Epidermal melanocyte (primary cell): ENCODE data around the gene TSPOAP1.

Experiments used
- DNase-seq: peaks from one replicate; pipeline ENCODE4 v3.0.0; 2011; ENCODE audit warnings: low spot score; ENCODE audit not compliant: insufficient read length

Gene TSPOAP1

GRCh38 chr17:58304750-58305486 lies 23.7 kb downstream of the TSPOAP1 start:
- DNase-seq, result no peak

GRCh38 chr17:58303971-58304749 lies 24.4 kb downstream of the TSPOAP1 start:
- DNase-seq, result peak; percentile 69

DNA sequence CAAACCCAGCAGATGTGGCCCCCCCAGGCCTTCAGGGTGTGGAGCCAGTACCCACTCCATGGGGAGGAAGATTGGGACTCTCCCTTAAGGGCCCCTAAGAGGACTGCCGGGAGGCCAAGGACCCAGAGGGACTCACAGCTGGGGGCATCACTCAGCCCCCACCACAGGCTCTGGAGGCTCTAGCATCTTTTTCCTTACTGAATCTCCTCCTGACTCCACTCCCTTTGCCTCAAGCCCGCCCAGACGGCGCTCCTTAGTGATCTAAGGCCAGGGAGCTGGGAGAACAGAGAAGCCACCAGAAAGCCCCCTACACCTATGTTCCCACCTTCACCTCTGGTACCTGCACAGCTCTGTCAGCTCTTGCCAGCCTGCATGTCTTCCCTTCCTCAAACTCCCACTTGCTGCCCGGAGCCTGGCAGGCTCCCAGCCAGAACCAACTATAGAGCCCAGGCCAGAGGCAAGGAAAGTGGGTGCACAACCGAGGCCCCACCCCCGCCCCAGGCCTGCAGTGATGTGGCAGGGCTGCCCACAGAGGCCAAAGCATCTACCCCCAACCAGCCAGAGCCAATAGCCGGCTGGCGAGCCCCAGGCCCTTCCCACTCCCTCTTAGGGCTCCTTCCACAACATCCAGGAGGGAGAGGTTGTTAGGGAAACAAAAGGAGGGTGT lies 25.5 kb downstream of the TSPOAP1 start:
- DNase-seq, result no peak

DNA sequence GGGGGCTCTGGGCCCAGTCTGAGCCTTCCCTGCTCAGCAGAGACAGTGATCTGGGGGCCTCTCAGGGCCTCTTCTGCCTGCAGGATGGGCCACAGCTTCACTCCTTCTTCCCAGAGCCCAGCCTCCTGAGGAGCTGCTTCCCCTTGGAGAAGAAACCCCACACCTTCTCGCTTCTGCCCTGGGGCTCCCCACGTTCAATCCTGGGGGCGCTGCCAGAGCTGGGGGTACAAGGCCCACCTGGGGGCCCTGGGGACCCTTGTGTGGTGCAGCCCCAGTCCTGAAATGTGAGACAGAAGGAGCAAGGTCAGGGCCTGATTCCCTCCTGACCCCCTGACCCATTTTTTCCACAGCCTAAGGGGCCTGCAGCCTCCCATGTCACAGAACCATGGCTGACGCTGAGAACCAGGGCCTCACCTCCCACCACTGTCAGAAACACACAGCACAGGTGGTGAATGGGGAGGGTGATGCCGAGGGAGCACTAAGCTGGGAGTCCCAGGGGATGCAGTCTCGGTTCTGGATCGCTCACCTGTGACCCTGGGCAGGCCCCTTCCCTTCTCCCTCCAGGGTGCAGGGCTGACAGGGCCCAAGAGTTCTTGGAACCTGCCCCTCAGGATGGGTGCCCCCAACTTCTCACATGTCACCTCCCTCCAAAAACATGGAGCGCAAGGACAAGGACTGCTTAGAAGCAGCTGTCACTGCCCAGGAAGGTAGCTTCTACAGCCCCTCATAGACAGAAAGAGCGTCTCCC lies 26.2 kb downstream of the TSPOAP1 start:
- DNase-seq, result no peak

- DNase-seq, result no peak
Measured at GRCh38 chr17:58301504-58302150, 27.0 kb downstream of the TSPOAP1 start.

DNA sequence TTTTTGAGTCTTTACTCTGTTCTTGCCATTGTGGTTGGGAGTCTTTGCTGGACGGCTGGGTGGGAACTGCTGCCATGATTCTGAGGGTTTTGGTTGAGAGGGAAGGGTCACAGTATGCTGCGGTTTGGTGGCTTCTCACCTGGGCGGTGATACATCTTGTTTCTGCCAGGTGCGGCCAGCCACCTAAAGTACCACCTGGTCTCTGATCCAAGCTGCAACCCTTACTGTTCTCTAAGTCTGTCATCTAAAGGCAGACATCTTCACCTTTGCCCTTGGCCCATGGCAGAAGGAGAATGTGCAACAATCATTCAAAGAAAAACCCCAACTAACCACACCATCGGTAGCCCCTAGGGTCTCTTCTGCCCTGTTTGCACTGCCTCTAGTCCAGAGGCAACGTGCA lies 28.3 kb downstream of the TSPOAP1 start:
- no peak for DNase-seq

DNA sequence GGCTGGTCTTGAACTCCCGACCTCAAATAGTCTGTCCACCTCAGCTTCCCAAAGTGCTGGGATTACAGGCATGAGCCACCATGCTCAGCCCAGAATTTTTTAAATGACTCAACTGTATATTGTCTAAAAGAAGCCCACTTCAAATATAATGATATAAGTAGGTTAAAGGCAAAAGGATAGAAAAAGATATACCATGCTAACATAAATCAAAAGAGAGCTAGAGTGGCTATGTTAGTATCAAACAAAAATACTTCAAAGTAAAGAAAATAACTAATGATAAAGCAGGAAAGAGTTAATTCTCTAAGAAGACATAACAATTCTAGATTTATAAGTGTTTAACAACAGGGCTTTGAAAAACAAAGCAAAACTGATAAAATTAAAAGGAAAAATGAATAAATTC lies 34.6 kb downstream of the TSPOAP1 start:
- DNase-seq, result no peak

DNA sequence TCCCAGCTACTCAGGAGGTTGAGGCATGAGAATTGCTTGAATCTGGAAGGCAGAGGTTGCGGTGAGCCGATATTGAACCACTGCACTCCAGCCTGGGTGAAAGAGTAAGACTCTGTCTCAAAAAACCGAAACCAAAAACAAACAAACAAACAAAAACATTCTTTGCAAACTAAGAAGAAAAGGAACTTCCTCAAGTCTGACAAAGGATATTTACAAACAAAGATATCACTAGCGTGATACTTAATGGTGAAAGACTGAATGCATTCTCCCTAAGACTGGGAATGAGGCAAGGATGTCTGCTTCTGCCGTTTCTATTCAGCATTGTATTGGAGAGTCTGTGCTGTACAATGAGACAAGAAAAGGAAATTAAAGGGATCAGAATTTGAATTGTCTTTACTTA lies 37.3 kb downstream of the TSPOAP1 start:
- DNase-seq, result no peak

GRCh38 chr17:58289869-58290268 lies 38.7 kb downstream of the TSPOAP1 start:
- no peak for DNase-seq

DNA sequence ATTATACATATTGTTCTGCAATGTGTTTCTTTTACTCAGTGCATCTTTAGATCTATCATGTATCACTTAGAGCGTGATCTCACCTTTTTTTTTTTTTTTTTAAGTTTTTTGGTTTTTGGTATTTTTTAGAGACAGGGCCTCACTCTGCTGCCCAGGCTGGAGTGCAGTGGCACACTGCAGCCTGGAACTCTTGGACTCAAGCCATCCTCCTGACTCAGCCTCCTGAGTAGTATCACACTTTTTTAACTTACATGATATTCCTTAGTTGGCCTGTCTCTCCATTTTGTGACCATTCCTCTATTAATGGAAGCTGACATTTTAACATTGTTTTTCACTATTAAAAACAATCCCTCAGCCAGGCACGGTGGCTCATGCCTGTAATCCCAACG lies 43.2 kb downstream of the TSPOAP1 start:
- no peak for DNase-seq

GRCh38 chr17:58284613-58285421 lies 43.8 kb downstream of the TSPOAP1 start:
- peak; percentile 4 for DNase-seq

DNA sequence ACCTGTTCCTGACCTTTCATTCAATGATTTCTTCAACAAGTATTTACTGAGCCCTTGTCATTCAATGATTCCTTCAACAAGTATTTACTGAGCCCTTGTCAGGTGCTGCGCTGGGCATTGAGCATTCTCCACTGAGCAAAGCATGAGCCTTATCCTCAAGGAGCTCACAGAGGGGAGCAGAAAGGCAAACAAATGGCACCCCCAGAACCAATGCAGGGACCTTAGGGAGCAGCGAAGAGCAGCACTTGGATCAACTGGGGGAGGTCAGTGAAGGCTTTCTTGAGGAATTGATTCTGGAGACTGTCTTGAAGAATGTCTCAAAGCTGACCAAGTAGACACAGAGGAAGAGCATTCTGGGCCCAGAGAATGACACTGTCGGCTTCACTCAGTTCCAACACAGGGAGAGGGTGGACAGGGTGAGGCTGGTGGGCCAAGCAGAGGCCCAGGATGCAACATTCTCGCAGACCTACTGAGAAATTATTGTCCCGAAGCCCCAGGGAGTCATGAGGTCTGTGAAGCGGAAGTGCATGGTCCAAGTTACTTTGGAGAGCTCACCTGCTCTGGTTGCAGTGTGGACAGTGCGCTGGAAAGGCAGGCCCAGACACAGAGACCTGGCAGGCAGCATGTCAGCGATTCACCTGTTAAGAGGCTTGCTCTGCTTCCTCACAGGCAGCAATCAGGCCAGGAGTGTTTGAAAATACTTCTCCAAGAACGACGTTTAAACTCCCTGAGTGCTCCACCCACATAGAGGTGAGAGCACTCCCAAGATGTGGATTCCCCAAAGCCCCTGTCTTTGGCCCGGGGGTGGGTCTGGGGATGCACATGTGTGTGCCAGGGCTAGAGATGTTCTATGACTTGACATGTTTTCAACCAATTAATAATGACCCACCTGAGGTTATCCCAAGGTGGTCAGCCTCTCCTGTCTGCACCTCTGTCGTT lies 44.7 kb downstream of the TSPOAP1 start:
- DNase-seq, result peak; percentile 6

- DNase-seq, result no peak
Measured at GRCh38 chr17:58282442-58282841, 46.2 kb downstream of the TSPOAP1 start.

GRCh38 chr17:58281511-58282011 lies 47.0 kb downstream of the TSPOAP1 start:
- no peak for DNase-seq

- DNase-seq, result no peak
Measured at GRCh38 chr17:58280480-58281217, 47.9 kb downstream of the TSPOAP1 start, which contains the start of gene MPO. Gene MPO (minus strand): TSS chr17:58280935. CDS start chr17:58280758, 177 bp downstream.

- DNase-seq, result no peak
Measured at GRCh38 chr17:58279736-58280479, 48.7 kb downstream of the TSPOAP1 start.

GRCh38 chr17:58279016-58279711 lies 49.4 kb downstream of the TSPOAP1 start:
- no peak for DNase-seq
